ENCODE measurements around the gene PTK7. TPM values are rescaled to one million over a fixed set of nuclear protein-coding genes. Genes with fewer than 3 reads are reported as not detected.

The PTK7 gene
- total and polyA plus RNA-seq, 2 of the 8 experiments (the other 6 are each of a cell fraction or from before 2014, with no cell fraction given), result 110 to 138 TPM

- no peak for TF ChIP-seq GABPA (IDR thresholded peaks at IDR 0.05; ENCODE audit: borderline replicate concordance, insufficient read depth, low read length)
- no peak for TF ChIP-seq CTCF (IDR thresholded peaks at IDR 0.05; ENCODE audit: control extremely low read depth in 1 of 3, insufficient read depth in 1 of 3, low read depth in 1 of 3, low read length in 3 of 3)
- TF ChIP-seq RAD21 (IDR thresholded peaks at IDR 0.05 in 1 of 2, conservative IDR thresholded peaks at IDR 0.05 in 1 of 2; ENCODE audit: low read depth in 2 of 2, low read length in 2 of 2), result no peak
- no peak for TF ChIP-seq EGR1 (IDR thresholded peaks at IDR 0.05; ENCODE audit: borderline replicate concordance, low read depth, low read length)
- no peak for TF ChIP-seq NRF1 (IDR thresholded peaks at IDR 0.05; ENCODE audit: low read depth, low read length)
Measured at GRCh38 chr6:43150051-43150751, 74.1 kb downstream of the PTK7 start (continued).
